ENCODE data around the gene ARHGDIB.

Gene ARHGDIB

DNA sequence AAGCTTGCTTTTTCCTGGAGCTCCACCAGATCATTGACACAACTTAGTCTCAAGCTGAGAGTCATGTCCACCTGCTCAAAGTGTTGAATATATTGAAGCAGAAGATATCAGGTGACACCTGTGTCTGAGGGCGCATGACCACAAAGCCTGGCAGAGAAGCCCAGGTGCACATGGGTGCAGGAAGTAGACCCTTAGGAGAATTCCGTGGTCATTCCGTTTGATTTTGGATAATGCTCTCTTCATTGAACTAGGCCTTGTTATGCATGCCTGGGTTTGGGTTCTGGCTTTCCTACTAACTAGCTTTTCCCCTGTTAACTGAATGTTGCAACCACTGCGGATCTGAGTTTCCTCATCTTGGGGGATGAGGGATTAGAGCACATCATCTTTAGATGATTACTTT, 7.1 kb downstream of the ARHGDIB start:
- H3K4me3 ChIP-seq (ENCODE audit: insufficient read depth in 1 of 2, low read depth in 1 of 2, low read length in 2 of 2): no peak overlapping the region
- H2AFZ ChIP-seq (ENCODE audit: low read depth, low read length): no peak overlapping the region
- H3K23ac ChIP-seq (ENCODE audit: low read length in 2 of 2): no peak overlapping the region
- H3K4me2 ChIP-seq (ENCODE audit: low read length, poor library complexity, severe bottlenecking): no peak overlapping the region
- H2AK5ac ChIP-seq (ENCODE audit: low read length, severe bottlenecking): no peak overlapping the region
- no peak overlapping the region for H4K8ac ChIP-seq (ENCODE audit: low read length)
- H3K27ac ChIP-seq (ENCODE audit: low read length, poor library complexity, severe bottlenecking): no peak overlapping the region
- no peak overlapping the region for H3K14ac ChIP-seq (ENCODE audit: low read length in 2 of 2)
- no peak overlapping the region for H4K91ac ChIP-seq (ENCODE audit: low read length)
- H2BK120ac ChIP-seq (ENCODE audit: low read depth, low read length): no peak overlapping the region
- H3K9me3 ChIP-seq (ENCODE audit: control insufficient read depth, low read length): no peaks in the 10 kb centered on the region
- peaks cover 8% of the 10 kb centered on the region for H3K4me1 ChIP-seq (ENCODE audit: control insufficient read depth, insufficient read depth, low read depth, low read length)
- H3K79me1 ChIP-seq (replicated peaks; ENCODE audit: low read length, poor library complexity, severe bottlenecking): no peaks in the 10 kb centered on the region
- no peak for DNase-seq
- H3K27me3 ChIP-seq (ENCODE audit: control insufficient read depth in 1 of 2, insufficient read depth in 1 of 2, low read length in 2 of 2): no peaks in the 10 kb centered on the region
- no peak overlapping the region for H3K9ac ChIP-seq (ENCODE audit: low read length)
- 100% methylated on average over 4 of the region's 4 CpGs for WGBS
- H3K4ac ChIP-seq (ENCODE audit: low read depth in 1 of 2, low read length in 2 of 2): no peak overlapping the region
- H3K36me3 ChIP-seq (ENCODE audit: control insufficient read depth in 1 of 2, insufficient read depth in 2 of 2, low read depth in 1 of 2, low read length in 2 of 2): no peaks in the 10 kb centered on the region
- no peak overlapping the region for H2BK15ac ChIP-seq (ENCODE audit: low read depth, poor library complexity, severe bottlenecking)
- H3K18ac ChIP-seq (ENCODE audit: low read depth in 1 of 2, low read length in 2 of 2): no peak overlapping the region
- H2BK5ac ChIP-seq (ENCODE audit: low read depth, low read length, poor library complexity, severe bottlenecking): no peak overlapping the region
- H2BK12ac ChIP-seq (ENCODE audit: low read length in 2 of 2): peak overlapping the region; percentile 18 to 60

DNA sequence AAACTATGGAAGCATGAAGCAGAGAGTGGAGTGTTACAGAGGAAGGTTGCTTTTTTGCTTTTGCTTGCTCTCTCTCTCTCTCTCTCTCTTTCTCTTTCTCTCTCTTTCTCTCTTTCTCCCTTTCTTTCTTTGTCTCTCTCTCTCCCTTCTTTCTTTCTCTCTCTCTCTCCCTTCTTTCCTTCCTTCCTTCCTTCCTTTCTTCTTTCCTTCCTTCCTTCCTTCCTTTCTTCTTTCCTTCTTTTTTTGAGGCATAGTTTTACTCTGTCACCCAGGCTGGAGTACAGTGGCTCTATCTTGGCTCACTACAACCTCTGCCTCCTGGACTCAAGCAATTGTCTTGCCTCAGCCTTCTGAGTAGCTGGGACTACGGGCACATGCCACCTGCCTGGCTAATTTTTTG, 7.6 kb downstream of the ARHGDIB start:
- no peak for DNase-seq
- no peaks in the 10 kb centered on the region for H3K9me3 ChIP-seq (ENCODE audit: control insufficient read depth, low read length)
- no peak overlapping the region for H2AK5ac ChIP-seq (ENCODE audit: low read length, severe bottlenecking)
- H2AFZ ChIP-seq (ENCODE audit: low read depth, low read length): no peak overlapping the region
- H2BK12ac ChIP-seq (ENCODE audit: low read length in 2 of 2): peak overlapping the region in 1 of 2 experiments; percentile 60
- no peak overlapping the region for H3K14ac ChIP-seq (ENCODE audit: low read length in 2 of 2)
- H3K4me3 ChIP-seq (ENCODE audit: insufficient read depth in 1 of 2, low read depth in 1 of 2, low read length in 2 of 2): no peak overlapping the region
- no peak overlapping the region for H3K4ac ChIP-seq (ENCODE audit: low read depth in 1 of 2, low read length in 2 of 2)
- WGBS: 85% methylated on average over 1 of the region's 1 CpG
- no peak overlapping the region for H3K18ac ChIP-seq (ENCODE audit: low read depth in 1 of 2, low read length in 2 of 2)
- peaks cover 10% of the 10 kb centered on the region for H3K4me1 ChIP-seq (ENCODE audit: control insufficient read depth, insufficient read depth, low read depth, low read length)
- no peak overlapping the region for H2BK15ac ChIP-seq (ENCODE audit: low read depth, poor library complexity, severe bottlenecking)
- no peak overlapping the region for H3K27ac ChIP-seq (ENCODE audit: low read length, poor library complexity, severe bottlenecking)
- H4K8ac ChIP-seq (ENCODE audit: low read length): no peak overlapping the region
- no peak overlapping the region for H3K9ac ChIP-seq (ENCODE audit: low read length)
- H2BK5ac ChIP-seq (ENCODE audit: low read depth, low read length, poor library complexity, severe bottlenecking): no peak overlapping the region
- H3K27me3 ChIP-seq (ENCODE audit: control insufficient read depth in 1 of 2, insufficient read depth in 1 of 2, low read length in 2 of 2): no peaks in the 10 kb centered on the region
- no peak overlapping the region for H3K4me2 ChIP-seq (ENCODE audit: low read length, poor library complexity, severe bottlenecking)
- no peaks in the 10 kb centered on the region for H3K36me3 ChIP-seq (ENCODE audit: control insufficient read depth in 1 of 2, insufficient read depth in 2 of 2, low read depth in 1 of 2, low read length in 2 of 2)
- H3K79me1 ChIP-seq (replicated peaks; ENCODE audit: low read length, poor library complexity, severe bottlenecking): no peaks in the 10 kb centered on the region
- H4K91ac ChIP-seq (ENCODE audit: low read length): no peak overlapping the region
- H2BK120ac ChIP-seq (ENCODE audit: low read depth, low read length): no peak overlapping the region
- no peak overlapping the region for H3K23ac ChIP-seq (ENCODE audit: low read length in 2 of 2)

DNA sequence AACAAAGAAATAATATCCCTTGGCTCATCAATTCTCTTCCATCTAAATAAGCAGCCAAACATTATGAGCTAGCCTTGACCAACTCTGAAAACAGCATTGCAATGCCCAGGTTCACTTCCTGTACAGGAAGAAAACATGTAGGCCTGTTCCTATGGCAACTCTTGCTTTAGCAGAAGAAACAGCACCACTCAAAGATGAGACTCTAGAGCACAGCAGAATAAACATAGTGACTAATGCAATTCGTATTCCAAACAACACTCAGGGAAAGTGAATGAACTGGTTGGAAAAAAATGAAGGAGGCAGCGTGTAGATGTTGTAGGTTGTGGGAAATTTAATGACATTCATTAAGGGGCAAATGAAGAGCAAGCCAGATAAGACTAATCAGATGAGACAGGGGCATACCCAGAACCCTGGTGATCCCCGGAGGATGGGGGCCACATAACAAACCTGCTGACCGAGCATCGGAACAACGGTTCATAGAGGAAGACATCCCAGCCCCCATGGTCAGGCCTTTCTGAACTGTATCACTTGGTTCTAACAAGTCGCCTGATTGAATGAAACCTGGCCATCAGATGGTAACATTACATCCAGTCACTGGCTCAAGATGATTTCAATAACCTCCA, 9.0 kb downstream of the ARHGDIB start:
- WGBS: 36% methylated on average over 6 of the region's 7 CpGs

DNA sequence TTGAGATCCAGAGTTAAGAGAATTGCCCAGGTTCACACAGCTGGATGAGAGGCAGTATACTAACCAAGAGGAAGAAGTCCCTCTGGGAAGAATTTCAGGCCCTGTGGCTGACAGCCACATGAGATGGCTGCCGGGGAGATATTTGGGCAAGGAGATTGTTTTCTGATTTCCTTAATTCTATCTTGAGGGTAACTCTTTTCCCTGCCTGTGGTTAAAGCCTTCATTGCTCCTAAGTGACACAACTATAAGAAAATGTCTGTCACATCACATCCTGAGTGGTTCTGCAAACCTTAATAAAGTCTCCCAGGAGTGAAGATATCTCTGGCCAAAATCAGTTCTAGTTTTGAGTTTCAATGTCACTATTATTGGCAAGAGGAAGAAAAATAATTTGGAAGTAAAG, 9.6 kb downstream of the ARHGDIB start:
- no peak overlapping the region for H3K4me3 ChIP-seq (ENCODE audit: insufficient read depth in 1 of 2, low read depth in 1 of 2, low read length in 2 of 2)
- peak overlapping the region in 1 of 2 experiments; percentile 71 for H3K4ac ChIP-seq (ENCODE audit: low read depth in 1 of 2, low read length in 2 of 2)
- no peak overlapping the region for H4K91ac ChIP-seq (ENCODE audit: low read length)
- H2BK15ac ChIP-seq (ENCODE audit: low read depth, poor library complexity, severe bottlenecking): no peak overlapping the region
- peaks cover 8% of the 10 kb centered on the region for H3K4me1 ChIP-seq (ENCODE audit: control insufficient read depth, insufficient read depth, low read depth, low read length)
- peak overlapping the region; percentile 91 for H2BK5ac ChIP-seq (ENCODE audit: low read depth, low read length, poor library complexity, severe bottlenecking)
- H3K27me3 ChIP-seq (ENCODE audit: control insufficient read depth in 1 of 2, insufficient read depth in 1 of 2, low read length in 2 of 2): no peaks in the 10 kb centered on the region
- H2AFZ ChIP-seq (ENCODE audit: low read depth, low read length): no peak overlapping the region
- no peak overlapping the region for H3K4me2 ChIP-seq (ENCODE audit: low read length, poor library complexity, severe bottlenecking)
- peak overlapping the region; percentile 73 for H2BK120ac ChIP-seq (ENCODE audit: low read depth, low read length)
- no peaks in the 10 kb centered on the region for H3K9me3 ChIP-seq (ENCODE audit: control insufficient read depth, low read length)
- H3K27ac ChIP-seq (ENCODE audit: low read length, poor library complexity, severe bottlenecking): peak overlapping the region; percentile 80
- H3K23ac ChIP-seq (ENCODE audit: low read length in 2 of 2): no peak overlapping the region
- H3K14ac ChIP-seq (ENCODE audit: low read length in 2 of 2): no peak overlapping the region
- H3K36me3 ChIP-seq (ENCODE audit: control insufficient read depth in 1 of 2, insufficient read depth in 2 of 2, low read depth in 1 of 2, low read length in 2 of 2): no peaks in the 10 kb centered on the region
- peak overlapping the region in 1 of 2 experiments; percentile 90 for H3K18ac ChIP-seq (ENCODE audit: low read depth in 1 of 2, low read length in 2 of 2)
- no peak for DNase-seq
- peak overlapping the region; percentile 53 to 85 for H2BK12ac ChIP-seq (ENCODE audit: low read length in 2 of 2)
- H3K79me1 ChIP-seq (replicated peaks; ENCODE audit: low read length, poor library complexity, severe bottlenecking): no peaks in the 10 kb centered on the region
- H2AK5ac ChIP-seq (ENCODE audit: low read length, severe bottlenecking): peak overlapping the region; percentile 83
- H3K9ac ChIP-seq (ENCODE audit: low read length): peak overlapping the region; percentile 73
- peak overlapping the region; percentile 41 for H4K8ac ChIP-seq (ENCODE audit: low read length)
- WGBS: 100% methylated on average over 1 of the region's 1 CpG

More for the DNA sequence above, 9.0 kb downstream of the ARHGDIB start:
- Histone ChIP-seq H2BK15ac (ENCODE audit: low read depth, poor library complexity, severe bottlenecking) (no peak overlapping the region), H2AK5ac (ENCODE audit: low read length, severe bottlenecking) (peak overlapping the region; percentile 71), H3K4me1 (ENCODE audit: control insufficient read depth, insufficient read depth, low read depth, low read length) (peaks cover 8% of the 10 kb centered on the region), H3K79me1 (replicated peaks; ENCODE audit: low read length, poor library complexity, severe bottlenecking) (no peaks in the 10 kb centered on the region), H3K9ac (ENCODE audit: low read length) (peak overlapping the region; percentile 73), H3K27me3 (ENCODE audit: control insufficient read depth in 1 of 2, insufficient read depth in 1 of 2, low read length in 2 of 2) (no peaks in the 10 kb centered on the region), H3K36me3 (ENCODE audit: control insufficient read depth in 1 of 2, insufficient read depth in 2 of 2, low read depth in 1 of 2, low read length in 2 of 2) (no peaks in the 10 kb centered on the region), H3K4me2 (ENCODE audit: low read length, poor library complexity, severe bottlenecking) (no peak overlapping the region), H4K8ac (ENCODE audit: low read length) (peak overlapping the region; percentile 3), H2BK5ac (ENCODE audit: low read depth, low read length, poor library complexity, severe bottlenecking) (no peak overlapping the region), H3K9me3 (ENCODE audit: control insufficient read depth, low read length) (no peaks in the 10 kb centered on the region), H3K14ac (ENCODE audit: low read length in 2 of 2) (no peak overlapping the region), H3K27ac (ENCODE audit: low read length, poor library complexity, severe bottlenecking) (peak overlapping the region; percentile 46), H4K91ac (ENCODE audit: low read length) (no peak overlapping the region), H2AFZ (ENCODE audit: low read depth, low read length) (no peak overlapping the region), H3K23ac (ENCODE audit: low read length in 2 of 2) (no peak overlapping the region), H3K18ac (ENCODE audit: low read depth in 1 of 2, low read length in 2 of 2) (peak overlapping the region; percentile 37 to 59), H2BK120ac (ENCODE audit: low read depth, low read length) (no peak overlapping the region), H2BK12ac (ENCODE audit: low read length in 2 of 2) (peak overlapping the region; percentile 53 to 59), H3K4ac (ENCODE audit: low read depth in 1 of 2, low read length in 2 of 2) (peak overlapping the region; percentile 30 to 60), H3K4me3 (ENCODE audit: insufficient read depth in 1 of 2, low read depth in 1 of 2, low read length in 2 of 2) (no peak overlapping the region)
- peak; percentile 99 for DNase-seq
